ENCODE data around the gene CDSN.

DNA sequence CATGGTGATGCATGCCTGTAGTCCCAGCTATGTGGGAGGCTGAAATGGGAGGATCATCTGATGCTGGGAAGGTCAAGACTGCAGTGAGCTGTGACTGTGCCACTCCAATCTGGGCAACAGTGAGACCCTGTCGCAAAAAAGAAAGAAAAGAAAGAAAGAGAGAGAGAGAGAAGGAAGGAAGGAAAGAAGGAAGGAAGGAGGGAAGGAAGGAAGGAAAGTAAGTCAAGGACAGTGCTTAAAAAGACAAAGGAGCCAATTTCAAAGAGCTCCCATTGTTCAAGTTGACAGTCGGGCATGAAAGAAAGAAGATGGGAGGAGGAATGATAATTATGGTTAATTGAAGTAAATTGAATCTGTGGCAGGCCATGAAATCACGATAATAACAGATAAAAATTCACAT lies 24.0 kb downstream of the CDSN start:
- TF ChIP-seq, protein P1, sequence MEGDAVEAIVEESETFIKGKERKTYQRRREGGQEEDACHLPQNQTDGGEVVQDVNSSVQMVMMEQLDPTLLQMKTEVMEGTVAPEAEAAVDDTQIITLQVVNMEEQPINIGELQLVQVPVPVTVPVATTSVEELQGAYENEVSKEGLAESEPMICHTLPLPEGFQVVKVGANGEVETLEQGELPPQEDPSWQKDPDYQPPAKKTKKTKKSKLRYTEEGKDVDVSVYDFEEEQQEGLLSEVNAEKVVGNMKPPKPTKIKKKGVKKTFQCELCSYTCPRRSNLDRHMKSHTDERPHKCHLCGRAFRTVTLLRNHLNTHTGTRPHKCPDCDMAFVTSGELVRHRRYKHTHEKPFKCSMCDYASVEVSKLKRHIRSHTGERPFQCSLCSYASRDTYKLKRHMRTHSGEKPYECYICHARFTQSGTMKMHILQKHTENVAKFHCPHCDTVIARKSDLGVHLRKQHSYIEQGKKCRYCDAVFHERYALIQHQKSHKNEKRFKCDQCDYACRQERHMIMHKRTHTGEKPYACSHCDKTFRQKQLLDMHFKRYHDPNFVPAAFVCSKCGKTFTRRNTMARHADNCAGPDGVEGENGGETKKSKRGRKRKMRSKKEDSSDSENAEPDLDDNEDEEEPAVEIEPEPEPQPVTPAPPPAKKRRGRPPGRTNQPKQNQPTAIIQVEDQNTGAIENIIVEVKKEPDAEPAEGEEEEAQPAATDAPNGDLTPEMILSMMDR (conservative IDR thresholded peaks at IDR 0.05), result no peak
- no peak for TF ChIP-seq EZH2 (IDR thresholded peaks at IDR 0.05; ENCODE audit: low read depth)

All from PC-9 (cell line).